NCI-H2196 treated with DMSO at 0.1 percent for 48 hours (cell line): ENCODE data around the gene HLA-DRB1.
"Not testable (repeated sequence)": the region's sequence is repeated elsewhere in the genome, so short reads cannot be mapped to it uniquely, and the experiment has no call there.

Source experiments
- DNase-seq: peaks from one replicate; lab custom pipeline; 2025; ENCODE audit not compliant: unreplicated experiment; lab: John Stamatoyannopoulos, UW

The HLA-DRB1 gene

DNA sequence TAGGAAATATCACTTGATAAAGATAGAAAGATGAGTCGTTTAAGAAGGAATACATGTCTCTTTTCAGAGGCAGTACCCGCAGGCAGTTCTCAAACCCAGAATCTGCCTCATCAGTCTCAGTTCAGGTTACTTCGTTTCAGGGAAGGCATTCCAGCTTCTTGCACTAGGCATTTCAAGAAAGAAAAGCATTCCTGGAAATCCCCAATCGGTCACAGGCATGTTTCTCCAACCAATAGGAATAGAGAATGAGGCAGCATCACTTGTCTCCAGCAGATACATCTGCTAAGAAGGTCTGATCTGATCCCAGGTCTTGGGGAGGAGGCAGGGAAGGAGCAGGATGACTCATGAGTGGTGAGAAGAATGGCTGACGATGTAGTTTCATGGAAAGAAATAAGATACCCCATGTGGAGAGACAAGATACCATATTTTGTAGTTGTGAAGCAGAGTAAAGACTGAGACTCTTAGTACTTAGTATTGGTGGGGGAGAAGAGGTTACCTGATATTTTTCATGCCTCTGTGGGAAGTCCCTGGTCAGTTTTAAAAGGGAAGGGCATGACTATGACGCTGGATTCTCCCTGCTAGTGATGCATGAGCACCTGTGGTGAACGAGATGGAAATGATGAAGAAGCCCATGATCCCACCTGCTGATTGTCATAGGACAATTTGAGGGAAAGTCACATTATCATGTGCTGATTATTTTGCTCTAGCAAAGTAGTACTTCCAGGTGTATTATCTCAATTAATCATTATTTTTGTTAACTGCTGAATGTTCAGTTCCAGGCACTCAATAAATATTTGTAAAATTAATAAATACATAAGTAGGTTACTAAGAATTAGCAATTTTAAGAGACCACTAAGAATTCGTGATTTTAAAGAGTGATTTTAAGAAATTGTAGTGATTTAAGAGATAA is 20.3 kb upstream of the HLA-DRB1 start:
- peak; percentile 23 for DNase-seq

DNA sequence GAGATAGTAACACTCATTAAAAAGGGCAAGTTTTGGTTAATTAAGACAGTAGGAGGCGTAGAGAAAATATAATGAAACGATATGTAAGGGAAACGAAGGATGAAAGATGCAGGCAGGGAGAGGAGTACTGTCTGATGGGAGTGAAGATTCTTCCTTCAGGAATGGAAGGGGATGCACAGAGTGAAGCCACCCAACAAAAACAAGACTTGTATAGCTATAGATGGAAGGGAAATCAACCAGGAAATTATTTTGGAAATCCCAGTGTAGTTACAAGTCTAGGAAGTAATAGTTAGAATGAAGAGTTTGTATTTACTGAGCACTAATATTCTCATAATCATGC is 19.7 kb upstream of the HLA-DRB1 start:
- no peak for DNase-seq

DNA sequence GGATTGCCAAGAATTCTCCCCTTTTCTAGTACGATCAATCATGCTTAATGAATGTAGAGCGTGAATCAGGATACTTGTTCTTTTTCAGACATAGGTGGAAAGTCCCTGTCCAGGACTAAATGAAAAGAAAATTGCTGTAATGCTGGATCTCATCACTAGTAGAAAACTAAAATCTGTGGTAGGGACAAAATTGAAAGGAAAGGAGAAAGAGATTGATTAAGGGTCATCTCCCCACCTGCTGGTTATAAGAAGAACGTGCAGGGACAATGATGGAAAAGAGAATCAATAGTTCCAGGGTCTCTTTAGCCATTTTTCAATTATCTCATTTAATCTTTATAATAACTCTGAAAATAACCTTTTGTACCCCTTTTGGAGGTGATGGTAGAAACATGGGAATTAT is 18.7 kb upstream of the HLA-DRB1 start:
- no peak for DNase-seq

DNA sequence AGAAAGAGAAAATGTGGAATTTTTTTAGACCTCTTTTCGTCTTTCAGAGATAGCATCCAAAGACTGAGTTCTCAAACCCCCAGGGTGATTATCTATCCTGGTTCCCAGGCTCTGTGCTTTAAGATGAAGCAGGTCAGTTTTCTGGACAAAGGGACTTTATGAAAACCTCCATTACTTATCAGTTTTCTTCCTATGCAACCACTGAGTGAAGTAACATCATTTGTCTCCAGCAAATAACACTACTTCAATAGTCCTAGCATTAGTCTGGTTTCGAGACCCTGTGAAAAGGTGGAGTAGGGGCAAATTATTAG is 18.3 kb upstream of the HLA-DRB1 start:
- no peak for DNase-seq

DNA sequence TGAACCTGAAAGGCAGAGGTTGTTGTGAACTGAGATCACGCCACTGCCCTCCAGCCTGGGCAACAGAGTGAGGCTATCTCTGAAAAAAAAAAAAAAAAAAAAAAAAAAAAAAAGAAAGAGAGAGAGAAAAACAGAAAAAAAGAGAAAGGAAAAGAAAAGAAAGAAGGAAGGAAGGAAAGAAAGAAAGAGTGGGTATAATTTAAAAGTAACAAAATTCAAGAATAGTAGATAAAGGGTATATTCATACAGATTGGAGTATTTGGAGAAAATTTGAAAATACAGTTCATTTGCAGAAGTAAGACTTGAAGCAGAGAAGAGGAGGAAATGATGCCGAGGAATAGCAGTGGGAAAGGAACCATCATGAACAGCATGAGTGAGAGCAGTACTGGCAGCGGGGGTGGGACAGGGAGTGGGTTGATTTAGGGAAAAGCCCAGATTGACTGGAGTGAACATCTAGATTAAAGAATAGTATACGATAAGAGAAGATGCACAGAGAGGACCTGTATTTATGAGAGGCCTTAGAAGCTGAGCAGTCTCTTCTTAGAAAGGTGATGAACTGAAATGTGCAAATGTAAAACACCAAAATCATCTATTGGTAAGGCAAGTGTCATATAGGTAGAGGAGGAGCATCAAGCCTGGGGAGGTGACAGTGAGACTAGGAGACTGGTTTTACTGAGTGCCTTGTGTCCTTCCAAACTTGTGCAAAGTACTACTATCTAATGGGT is 17.8 kb upstream of the HLA-DRB1 start:
- DNase-seq, result no peak

DNA sequence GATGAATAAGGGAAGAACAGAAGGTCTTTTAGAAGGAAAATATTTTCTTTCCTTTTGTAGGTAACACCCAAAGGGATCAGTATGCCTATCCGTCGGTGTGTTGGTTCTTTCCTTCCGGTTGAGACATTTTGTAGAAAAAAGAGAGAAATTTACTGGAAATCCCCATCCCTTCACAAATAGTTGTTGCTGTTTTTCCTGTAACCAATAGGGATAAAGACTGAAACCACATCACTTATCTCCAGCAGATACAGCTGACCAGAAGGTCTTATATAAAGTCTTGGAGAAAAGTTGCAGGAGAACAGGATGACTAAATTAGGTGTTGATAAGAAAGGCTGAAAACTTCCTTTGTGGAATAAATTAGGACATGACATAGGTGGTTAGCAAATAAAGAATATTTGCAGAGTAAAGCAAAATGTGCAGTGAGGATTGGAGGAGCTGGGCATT is 14.8 kb upstream of the HLA-DRB1 start:
- no peak for DNase-seq

DNA sequence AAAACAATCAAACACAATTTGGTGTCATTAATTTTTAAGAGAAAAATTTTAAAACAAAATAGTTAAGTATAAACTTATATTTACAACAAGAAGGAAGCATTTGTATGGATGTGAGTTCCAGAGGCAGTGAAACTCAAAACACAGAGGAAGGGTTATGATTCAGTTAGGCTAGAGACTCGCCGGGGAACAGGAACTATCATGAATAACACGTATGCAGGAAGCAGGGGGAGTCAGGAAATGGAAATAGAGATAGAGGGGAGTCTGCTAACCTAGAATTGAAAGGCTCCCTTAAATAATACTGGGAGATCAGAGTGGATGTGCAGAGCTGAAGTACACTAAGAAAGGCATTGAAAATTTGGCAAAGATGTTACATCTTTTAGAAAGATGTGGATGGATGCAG is 14.2 kb upstream of the HLA-DRB1 start:
- DNase-seq, result no peak

DNA sequence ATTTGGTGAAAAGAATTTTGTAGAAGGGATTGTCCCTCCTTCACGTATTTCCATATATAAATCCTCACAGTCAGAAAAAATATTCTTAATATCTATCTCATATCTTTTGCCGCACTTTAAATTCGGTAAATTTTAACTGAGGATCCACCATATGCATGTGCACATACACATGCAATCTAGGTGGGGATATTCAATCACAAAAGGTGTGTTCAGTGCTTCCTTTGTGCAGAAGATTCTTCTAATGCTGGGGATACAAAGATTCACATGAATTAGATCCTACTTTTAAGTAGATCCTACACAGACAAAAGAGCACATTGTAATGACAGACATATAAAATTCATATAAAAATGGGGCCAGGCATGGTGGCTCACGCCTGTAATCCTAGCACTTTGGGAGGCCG is 13.6 kb upstream of the HLA-DRB1 start:
- DNase-seq, result no peak

DNA sequence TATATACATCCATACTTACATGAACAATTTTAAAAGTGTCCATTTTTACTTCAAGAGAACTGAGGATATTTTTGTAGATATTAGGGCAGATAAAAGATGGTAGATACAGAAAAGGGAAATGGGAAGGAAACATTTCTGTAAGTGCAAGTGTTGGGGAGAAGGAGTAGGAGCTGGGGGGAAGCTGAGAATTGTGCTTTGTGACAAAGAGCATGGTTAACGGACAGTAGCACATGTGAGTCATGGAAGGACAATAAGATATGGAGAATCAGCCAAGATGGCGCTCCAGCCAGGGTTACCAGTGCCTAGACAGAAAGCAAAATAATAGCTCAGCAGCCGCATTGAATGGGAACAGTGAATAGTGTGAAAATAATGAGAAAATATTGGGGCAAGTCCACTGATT is 12.7 kb upstream of the HLA-DRB1 start:
- no peak for DNase-seq

DNA sequence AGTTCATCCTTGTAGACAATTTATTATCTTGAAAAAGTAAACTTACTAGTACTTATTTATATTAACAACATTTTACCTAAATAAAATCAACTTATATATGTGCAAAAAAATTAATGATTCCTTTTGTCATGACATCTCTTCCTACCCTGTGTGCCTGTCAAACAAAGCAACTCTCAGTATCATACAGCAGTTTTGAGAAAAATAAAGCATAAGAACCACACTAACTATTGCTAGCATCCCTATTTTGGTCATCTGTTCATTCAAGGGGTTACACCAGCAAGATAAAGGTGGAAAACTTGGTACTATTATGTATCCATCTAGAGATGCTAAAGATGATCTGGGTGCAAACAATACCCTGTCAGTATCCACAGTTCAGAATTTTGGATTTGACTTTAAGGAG is 7.4 kb upstream of the HLA-DRB1 start:
- no peak for DNase-seq

DNA sequence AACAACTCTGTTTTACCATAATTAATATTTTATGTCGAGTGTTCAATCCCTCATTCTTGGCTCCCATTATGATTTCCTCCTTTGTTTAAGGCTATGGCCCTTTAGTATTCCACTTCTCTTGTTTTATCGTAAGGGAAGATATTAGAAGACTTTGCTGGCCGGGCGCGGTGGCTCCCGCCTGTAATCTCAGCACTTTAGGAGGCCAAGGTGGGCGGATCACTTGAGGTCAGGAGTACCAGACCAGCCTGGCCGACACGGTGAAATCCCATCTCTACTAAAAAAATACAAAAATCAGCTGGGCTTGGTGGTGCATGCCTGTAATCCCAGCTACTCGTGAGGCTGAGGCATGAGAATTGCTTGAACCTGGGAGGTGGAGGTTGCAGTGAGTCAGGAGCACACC is 1.1 kb upstream of the HLA-DRB1 start:
- DNase-seq, result not testable (repeated sequence)

DNA sequence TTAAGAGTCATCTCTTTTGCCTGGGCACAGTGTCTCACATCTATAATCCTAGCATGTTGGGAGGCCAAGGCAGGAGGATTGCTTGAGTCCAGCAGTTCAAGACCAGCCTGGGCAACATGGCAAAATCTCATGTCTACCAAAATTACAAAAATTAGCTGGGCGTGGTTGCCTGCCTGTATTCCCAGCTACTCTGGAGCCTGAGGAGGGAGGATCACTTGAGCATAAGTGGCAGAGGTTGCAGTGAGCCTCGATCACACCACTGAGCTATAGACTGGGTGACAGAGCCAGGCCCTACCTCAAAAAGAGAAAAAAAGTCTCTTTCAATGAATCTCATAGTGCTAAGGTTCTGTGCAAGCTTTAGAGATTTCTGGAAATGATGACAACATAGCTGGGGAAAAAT is 1.5 kb downstream of the HLA-DRB1 start:
- no peak for DNase-seq

DNA sequence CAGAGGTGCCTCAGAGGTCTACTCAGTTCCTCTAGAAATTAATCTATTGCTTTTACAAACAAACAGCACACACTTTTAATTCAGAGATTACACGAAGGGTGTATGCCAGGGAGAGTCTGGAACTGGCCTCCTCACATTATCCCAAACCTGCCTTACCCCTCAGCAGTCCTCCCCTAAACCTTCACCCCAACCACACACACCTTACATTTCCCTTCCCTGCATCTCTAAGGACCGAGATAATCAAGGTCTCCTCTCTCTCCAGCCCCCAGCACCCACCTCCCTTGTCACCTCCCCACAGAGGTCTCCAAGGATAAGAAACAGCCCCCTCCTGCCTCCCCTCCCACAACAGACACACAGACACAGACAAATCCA is 6.1 kb downstream of the HLA-DRB1 start:
- DNase-seq, result no peak

DNA sequence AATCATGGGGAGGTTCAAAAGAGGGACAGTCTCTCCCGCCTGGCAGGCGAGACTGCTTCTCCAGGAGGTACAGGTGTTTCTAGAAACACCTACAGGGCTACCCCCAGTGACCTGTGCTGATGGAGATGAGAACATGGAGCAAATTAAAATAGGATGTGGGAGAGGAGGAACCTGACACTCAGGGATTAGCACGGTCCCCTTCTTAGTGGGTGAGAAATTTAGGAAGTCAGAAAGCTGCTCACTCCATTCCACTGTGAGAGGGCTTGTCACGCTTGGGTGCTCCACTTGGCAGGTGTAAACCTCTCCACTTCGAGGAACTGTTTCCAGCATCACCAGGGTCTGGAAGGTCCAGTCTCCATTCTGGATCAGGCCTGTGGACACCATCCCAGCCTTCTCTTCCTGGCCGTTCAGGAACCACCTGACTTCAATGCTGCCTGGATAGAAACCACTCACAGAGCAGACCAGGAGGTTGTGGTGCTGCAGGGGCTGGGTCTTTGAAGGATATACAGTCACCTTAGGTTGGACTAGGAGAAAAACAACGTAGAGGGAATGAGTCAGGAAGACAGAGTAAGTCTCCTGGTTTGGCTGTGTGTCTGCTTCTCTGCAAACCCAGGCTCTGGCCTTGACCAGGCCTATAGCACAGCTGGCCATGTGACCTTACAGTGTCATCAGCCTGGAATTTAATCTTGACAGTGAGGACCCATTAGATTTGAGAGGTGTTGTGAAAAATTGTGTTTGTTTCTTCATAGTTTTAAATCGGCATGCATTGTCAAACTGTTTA is 8.1 kb downstream of the HLA-DRB1 start:
- no peak for DNase-seq

DNA sequence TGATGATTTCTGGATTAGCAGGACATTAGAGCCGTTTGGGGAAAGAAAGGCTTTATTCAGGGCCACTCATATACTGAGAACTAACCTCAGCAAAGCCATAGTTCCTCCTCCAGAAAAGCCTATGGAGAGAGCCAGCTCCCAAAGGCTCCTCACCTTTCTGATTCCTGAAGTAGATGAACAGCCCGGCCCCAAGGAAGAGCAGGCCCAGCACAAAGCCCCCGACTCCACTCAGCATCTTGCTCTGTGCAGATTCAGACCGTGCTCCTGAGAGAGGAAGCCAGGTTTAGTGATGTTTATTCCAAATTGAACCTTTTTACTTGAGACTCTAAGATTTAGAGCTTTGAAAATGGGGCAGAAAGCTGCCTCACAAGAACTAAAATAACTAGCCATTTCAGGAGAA is 9.1 kb downstream of the HLA-DRB1 start:
- no peak for DNase-seq

DNA sequence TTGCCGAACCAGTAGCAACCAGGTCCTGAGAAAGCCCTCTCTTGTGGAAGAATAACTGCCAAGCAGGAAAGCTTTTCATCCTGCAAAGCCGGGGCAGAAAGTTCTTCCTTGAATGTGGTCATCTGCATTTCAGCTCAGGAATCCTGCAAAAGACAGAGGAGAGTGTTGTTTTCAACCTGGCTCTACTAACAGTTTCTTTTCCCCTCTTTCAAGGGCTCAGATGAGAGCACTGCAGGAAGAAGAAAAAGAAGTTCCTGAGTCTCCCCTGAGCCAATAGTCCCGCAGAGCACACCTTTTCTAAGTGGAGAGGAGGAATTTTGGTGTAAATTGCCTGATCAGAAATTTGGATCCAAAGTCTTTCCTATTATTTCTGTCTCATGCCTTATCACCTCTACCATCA is 10.7 kb downstream of the HLA-DRB1 start:
- no peak for DNase-seq

DNA sequence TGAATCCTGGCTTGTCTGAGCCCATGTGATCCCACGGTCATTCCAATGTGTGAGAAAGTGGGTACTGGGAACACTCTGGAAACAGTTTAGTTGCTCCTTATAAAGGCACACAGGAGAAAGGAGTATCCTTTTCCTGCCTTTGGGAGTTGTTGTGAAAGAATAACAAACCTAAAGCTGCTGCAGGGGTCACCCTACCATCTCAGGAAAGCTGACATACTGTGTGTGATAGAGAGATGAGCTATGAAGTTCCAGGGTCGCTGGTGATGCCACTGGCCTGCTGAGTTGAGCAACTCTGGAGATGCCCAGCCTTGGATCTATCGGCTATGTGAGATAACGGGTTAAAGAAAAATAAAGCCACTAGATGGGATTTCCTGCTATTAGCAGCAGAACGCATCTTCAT is 12.2 kb downstream of the HLA-DRB1 start:
- DNase-seq, result not testable (repeated sequence)

DNA sequence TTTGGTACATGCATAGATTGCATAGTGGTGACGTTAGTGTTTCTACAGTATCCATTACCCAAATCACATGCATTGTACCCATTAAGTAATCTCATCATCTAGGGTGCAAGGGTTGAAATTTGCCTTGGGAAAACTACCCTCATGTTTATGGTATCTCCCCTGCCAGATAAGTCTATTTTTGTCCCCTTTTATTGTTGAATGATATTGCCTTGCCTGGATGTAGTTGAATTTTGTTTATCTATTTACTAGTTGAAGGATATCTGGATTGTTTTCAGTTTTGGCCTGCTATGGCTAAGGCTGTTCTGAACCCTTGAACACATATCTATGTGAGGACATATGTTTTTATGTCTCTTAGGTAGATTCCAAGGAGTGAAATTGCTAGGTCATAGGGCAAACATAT is 13.4 kb downstream of the HLA-DRB1 start:
- no peak for DNase-seq

DNA sequence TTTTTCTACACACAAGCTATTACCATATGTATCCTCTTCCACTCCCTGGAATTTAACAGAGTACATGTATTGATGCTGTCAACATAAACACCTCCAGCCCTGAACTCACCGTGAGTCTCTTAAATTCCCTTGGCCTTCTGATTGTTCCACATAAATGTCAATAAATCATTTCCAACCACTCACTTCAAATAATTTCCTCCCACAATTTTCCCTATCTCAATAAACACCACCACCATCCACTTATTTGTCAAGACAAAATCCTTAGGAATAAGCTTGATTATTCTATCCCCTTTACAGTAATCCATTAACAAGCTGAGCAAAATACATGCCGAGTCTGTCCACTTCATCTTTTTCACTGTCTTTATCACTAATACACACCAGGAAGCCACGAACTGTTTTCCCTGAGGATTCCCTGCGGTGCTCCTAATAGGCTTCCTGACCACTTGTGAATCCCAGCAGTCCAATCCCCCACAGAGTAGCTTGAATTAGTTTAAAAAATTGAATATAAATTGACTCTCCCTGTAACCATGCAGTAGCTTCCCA is 19.2 kb downstream of the HLA-DRB1 start:
- no peak for DNase-seq

DNA sequence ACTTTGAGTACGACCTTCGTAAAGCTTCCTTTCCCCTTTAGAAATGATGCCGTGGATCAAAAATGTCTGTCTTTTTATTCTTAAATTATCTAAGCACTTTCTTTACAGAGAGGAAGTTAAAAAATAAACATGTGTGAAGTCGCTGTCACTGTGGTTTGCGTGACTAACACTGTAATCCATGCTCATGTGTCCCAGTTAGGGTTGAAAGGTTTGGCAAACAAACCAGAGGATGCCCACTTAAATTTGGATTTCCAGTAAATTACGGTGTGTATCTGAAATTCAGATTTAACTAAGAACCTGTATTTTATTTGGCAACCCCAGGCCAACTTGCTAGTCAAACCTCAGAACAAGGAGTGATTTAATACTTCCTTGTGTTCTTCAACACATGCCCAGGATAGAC is 21.1 kb downstream of the HLA-DRB1 start:
- DNase-seq, result no peak

DNA sequence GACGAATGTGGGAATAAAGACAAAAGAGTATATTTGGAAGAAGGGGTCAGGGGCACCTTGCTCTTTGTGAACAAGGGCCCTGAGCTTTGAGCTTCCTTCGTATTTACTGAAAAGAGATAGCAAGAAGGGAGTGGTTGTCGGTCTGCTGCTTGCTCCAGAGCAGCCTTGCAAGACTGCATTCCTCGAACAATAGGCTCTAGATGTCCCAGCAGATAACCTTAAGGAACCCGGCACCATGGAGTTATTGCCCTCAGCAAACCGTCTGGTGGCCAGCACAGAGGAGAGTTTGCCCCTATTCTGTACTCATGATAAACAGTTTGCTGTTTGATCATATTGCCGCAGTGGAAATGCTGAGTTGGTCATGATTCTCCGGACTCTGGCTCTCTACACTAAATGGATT is 22.7 kb downstream of the HLA-DRB1 start:
- DNase-seq, result no peak

DNA sequence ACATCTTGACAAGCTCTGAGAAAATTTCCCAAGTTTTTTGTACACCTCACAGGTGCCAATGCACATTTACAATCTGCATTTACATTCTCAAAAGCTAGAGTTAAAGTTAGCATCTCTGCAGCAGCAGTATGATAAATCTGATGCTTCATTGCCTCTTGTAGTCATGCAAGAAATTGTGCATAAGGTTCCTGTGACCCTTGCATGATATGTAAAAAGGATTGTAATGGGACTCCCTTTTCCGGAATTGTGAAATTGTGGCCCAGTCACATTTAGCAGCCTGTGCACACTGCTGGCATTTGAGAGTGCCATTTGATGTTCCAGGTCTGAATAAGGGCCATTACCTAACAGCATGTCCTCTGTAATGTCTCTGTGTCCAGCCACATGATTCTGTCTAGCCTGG is 24.1 kb downstream of the HLA-DRB1 start:
- no peak for DNase-seq
